Thoracic aorta (tissue), 2 donors: ENCODE results near the gene KIAA0930. TPM values are rescaled to one million over a fixed set of nuclear protein-coding genes. Genes with fewer than 3 reads are reported as not detected.

Experiments
- ATAC-seq: fragments of 150-250 bp; one replicate; pipeline ENCODE4 v1.8.0; 2017; ENCODE audit warnings: low read depth; ENCODE audit not compliant: insufficient number of reproducible peaks, low FRiP score
- DNase-seq: peaks from one replicate; pipeline ENCODE4 v3.0.0-alpha.2; 2020; ENCODE audit warnings: low spot score
- H3K27ac ChIP-seq, 2 donors: fragments of 200-600 bp; sonication (generic); 1 replicate in 1 of 2; 2 replicates in 1 of 2; pipeline ENCODE4 v1.5.1; 2016; ENCODE audit warnings: mild to moderate bottlenecking in 2 of 2, moderate library complexity in 2 of 2
- H3K27me3 ChIP-seq: fragments of 200-600 bp; sonication (generic); replicated peaks from 2 replicates; pipeline ENCODE4 v1.6.0; 2016; ENCODE audit warnings: mild to moderate bottlenecking; ENCODE audit not compliant: insufficient read depth
- H3K36me3 ChIP-seq: fragments of 200-600 bp; sonication (generic); one replicate; pipeline ENCODE4 v1.5.1; 2016
- H3K4me1 ChIP-seq, 2 donors: fragments of 200-600 bp; sonication (generic); 1 replicate in 1 of 2; 2 replicates in 1 of 2; pipeline versions ENCODE4 v1.5.1 to v1.6.0; 2016; ENCODE audit warnings: low read depth in 2 of 2, mild to moderate bottlenecking in 1 of 2; ENCODE audit not compliant: control insufficient read depth in 1 of 2
- H3K4me3 ChIP-seq: fragments of 200-600 bp; sonication (generic); 2 replicates; pipeline ENCODE4 v1.5.1; 2016; ENCODE audit warnings: mild to moderate bottlenecking
- H3K9me3 ChIP-seq: fragments of 200-600 bp; sonication (generic); 2 replicates; pipeline ENCODE4 v1.5.1; 2016
- total RNA-seq, 2 donors: library from RNA; depleted of rRNA; stranded (reverse); fragments of >200 nt; gene quantifications; one replicate each; pipeline versions ENCODE4 v1.1.0 to v1.2.3, GENCODE V29; 2016
- TF ChIP-seq, protein P1 (sequence below): fragments of 200-600 bp; sonication (generic); IDR thresholded peaks from one replicate; pipeline ENCODE4 v1.5.1; 2019; ENCODE audit warnings: antibody characterized with exemption

The KIAA0930 gene
- total RNA-seq, 2 donors from 2014 or later, result 76.9 to 99.1 TPM

DNA sequence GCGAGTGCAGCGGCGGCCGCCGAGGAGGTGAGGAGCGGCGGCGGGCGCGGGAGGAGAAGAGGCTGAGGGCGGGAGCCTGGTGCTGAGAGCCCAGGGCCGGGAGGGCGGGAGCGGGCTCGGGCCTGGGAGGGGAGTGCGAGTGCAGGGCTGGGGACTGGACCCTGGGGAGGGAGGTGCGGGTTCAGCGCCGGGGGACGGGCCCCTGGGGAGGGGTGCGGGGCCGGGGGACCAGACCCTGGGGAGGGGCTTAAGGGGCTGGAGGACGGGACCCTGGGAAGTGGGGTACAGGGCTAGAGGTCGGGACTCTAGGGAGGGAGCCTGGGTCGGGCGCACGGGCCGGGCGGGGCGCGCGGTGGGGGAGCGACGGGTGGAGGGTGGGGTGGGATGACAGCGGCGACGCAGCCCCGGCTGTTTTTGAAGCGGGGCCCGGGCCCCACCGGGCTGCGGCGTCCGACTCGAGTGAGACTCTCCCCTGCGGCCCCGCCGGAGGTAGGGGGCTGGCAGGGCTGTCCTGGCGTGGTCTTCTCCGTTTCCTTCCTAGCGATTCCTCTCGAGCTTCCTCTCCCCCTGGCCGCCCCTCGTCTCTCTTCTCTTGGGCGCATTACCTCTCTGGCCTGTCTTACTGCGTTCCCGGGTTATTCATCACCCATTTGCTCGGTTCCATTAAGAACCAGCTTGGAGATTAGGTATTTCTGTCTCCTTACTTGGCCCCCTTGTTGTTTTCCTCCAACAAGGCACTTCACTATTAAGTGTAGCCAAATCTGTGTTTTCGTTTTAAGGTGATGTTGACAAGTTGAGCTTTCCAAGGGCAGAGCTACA, 76.2 kb downstream of the KIAA0930 start:
- no peaks in the 10 kb centered on the region for H3K9me3 ChIP-seq
- H3K27me3 ChIP-seq, result no peaks in the 10 kb centered on the region
- peak overlapping the region; percentile 41 to 52 for H3K27ac ChIP-seq
- peaks cover under 1% of the 10 kb centered on the region for H3K36me3 ChIP-seq
- peak overlapping the region; percentile 94 for H3K4me3 ChIP-seq
- peaks cover 15 to 31% of the 10 kb centered on the region in 2 donors for H3K4me1 ChIP-seq
- no peak for ATAC-seq
- TF ChIP-seq, protein P1, sequence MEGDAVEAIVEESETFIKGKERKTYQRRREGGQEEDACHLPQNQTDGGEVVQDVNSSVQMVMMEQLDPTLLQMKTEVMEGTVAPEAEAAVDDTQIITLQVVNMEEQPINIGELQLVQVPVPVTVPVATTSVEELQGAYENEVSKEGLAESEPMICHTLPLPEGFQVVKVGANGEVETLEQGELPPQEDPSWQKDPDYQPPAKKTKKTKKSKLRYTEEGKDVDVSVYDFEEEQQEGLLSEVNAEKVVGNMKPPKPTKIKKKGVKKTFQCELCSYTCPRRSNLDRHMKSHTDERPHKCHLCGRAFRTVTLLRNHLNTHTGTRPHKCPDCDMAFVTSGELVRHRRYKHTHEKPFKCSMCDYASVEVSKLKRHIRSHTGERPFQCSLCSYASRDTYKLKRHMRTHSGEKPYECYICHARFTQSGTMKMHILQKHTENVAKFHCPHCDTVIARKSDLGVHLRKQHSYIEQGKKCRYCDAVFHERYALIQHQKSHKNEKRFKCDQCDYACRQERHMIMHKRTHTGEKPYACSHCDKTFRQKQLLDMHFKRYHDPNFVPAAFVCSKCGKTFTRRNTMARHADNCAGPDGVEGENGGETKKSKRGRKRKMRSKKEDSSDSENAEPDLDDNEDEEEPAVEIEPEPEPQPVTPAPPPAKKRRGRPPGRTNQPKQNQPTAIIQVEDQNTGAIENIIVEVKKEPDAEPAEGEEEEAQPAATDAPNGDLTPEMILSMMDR, result no peak
- no peak for DNase-seq

DNA sequence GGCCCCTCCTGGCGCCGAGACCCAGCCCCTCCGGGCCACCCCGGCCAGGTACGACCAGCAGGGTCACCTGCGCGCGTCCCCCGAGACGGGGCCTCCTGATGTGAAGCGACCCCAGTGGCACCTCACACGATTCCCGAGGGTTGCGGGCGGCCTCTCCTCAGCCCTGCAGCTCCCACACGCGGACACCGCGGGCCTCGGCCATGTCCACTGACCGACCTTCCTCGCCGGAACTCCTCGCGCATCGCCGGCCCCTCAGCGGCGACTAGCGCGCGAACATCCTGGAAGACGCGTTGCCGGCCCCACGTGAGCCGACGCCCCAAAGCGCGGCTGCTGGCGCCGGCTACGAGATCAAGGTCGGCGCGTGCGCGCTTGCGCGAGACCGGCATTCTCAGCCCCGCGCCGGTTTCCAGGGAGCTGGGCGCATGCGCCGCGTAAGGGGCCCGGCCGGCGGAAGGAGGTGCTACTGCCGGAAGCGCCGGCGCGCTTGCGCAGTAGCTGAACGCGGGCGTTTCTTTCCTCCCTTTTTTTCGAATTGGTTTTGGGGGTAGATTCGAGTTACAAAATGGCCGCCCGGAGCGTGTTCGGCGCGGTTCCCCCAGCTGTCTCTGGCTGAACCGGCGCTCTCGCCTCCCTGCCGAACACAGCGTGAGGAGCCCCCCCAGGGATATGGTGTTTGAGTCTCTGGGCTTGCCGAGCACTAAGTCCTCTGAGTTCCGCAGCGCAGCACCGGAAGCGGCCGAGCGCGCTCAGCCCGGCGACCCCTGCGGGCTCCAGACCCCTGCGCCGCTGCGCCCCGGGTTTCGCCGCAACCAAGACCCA, 77.0 kb downstream of the KIAA0930 start, which contains the start of gene NUP50:
NUP50 (plus strand) TSS at position 475 of the 819 bp plus-strand sequence. CDS start 4,253 bp downstream, outside the sequence.
- peak; percentile 79 for ATAC-seq
- H3K27me3 ChIP-seq, result no peaks in the 10 kb centered on the region
- H3K4me1 ChIP-seq, result peaks cover 15 to 31% of the 10 kb centered on the region in 2 donors
- no peaks in the 10 kb centered on the region for H3K9me3 ChIP-seq
- H3K4me3 ChIP-seq, result peak within 1 kb of the TSS; percentile 94
- TF ChIP-seq, protein P1, result no peak
- peak within 1 kb of the TSS; percentile 41 to 65 for H3K27ac ChIP-seq
- H3K36me3 ChIP-seq, result no peaks in the 10 kb centered on the region
- peak; percentile 77 for DNase-seq

DNA sequence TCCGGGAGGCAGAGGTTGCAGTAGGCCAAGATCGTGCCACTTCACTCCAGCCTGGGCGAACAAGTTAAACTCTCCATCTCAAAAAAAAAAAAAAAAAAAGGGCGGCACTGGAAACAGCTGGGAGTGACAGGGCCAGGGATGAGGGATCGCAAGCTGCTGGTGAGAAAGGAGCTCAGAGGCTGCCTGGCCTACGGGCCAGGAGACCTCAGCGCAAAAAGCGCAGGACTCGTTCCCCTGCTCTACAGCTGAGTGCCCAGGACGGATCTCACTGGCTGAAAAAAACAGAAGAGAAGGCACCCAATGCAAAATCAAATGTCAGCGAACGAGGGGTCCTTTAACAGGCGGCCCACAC, 77.6 kb downstream of the KIAA0930 start:
- H3K36me3 ChIP-seq, result no peaks in the 10 kb centered on the region
- H3K9me3 ChIP-seq, result no peaks in the 10 kb centered on the region
- H3K27ac ChIP-seq, result peak overlapping the region; percentile 41 to 65
- peak overlapping the region; percentile 94 for H3K4me3 ChIP-seq
- no peaks in the 10 kb centered on the region for H3K27me3 ChIP-seq
- TF ChIP-seq, protein P1, result no peak
- ATAC-seq (no peak), DNase-seq (no peak)
- peaks cover 15 to 31% of the 10 kb centered on the region in 2 donors for H3K4me1 ChIP-seq

DNA sequence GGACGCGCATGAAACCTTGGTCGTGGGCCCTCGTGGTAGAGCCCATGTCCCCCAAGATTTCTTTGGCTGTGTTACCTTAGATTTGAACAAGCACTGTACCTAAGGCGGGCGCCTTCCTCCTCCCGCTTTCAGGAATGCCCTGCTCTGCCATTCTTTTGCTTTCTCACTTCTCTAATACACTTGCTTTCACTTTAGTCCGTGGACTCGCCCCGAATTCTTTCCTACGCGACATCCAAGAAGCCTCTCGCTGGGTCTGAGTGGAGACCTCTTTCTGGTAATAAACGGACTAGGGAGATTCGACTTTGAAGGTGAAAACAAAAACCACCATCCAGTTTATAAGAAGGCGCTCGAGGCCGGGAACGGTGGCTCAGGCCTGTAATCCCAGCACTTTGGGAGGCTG, 78.2 kb downstream of the KIAA0930 start:
- no peaks in the 10 kb centered on the region for H3K9me3 ChIP-seq
- peak overlapping the region in 1 of 2 donors; percentile 41 for H3K27ac ChIP-seq
- DNase-seq (no peak), ATAC-seq (no peak)
- TF ChIP-seq, protein P1, result no peak
- H3K4me1 ChIP-seq, result peaks cover 15 to 31% of the 10 kb centered on the region in 2 donors
- no peaks in the 10 kb centered on the region for H3K27me3 ChIP-seq
- H3K4me3 ChIP-seq, result peak overlapping the region; percentile 94
- peaks cover 3% of the 10 kb centered on the region for H3K36me3 ChIP-seq
